Lower lobe of right lung (tissue), 2 donors: Measurements from ENCODE around the gene CIAO2B. TPM values are rescaled to one million over a fixed set of nuclear protein-coding genes. Genes with fewer than 3 reads are reported as not detected.
"Not testable (repeated sequence)": the region's sequence is repeated elsewhere in the genome, so short reads cannot be mapped to it uniquely, and the experiment has no call there.

Source experiments
- ATAC-seq, 2 donors: fragments of 200-7000 bp; cut with Tn5 transposase; one replicate each; pipeline ENCODE4 v1.9.1; 2020 to 2022; ENCODE audit warnings: mild to moderate bottlenecking in 2 of 2, moderate library complexity in 2 of 2
- DNase-seq: peaks from one replicate; pipeline ENCODE4 v3.0.0-alpha.2; 2020
- H3K27ac ChIP-seq: fragments of 200-600 bp; one replicate; pipeline ENCODE4 v1.8.0; 2022
- H3K27me3 ChIP-seq: fragments of 200-600 bp; one replicate; pipeline ENCODE4 v1.8.0; 2022; ENCODE audit warnings: low read depth
- H3K36me3 ChIP-seq: fragments of 200-600 bp; one replicate; pipeline ENCODE4 v1.8.0; 2022; ENCODE audit warnings: mild to moderate bottlenecking
- H3K4me1 ChIP-seq: fragments of 200-600 bp; one replicate; pipeline ENCODE4 v1.8.0; 2022
- H3K4me3 ChIP-seq: fragments of 200-600 bp; one replicate; pipeline ENCODE4 v1.8.0; 2022; ENCODE audit warnings: mild to moderate bottlenecking
- H3K9me3 ChIP-seq: fragments of 200-600 bp; one replicate; pipeline ENCODE4 v1.8.0; 2022
- intact Hi-C: fragments of 100-400 bp; cut with DNase I; formaldehyde crosslinking; loops from one replicate; pipeline ENCODE4 v1.11.0; 2022
- total RNA-seq: library from RNA; stranded (reverse); fragmentation: NEBNext Ultra II Directional; extraction: Animal tissue kit (Norgen Biotek cat#: 25700); gene quantifications from one replicate; pipeline ENCODE4 v1.2.1, GENCODE V29; 2021
- TF ChIP-seq, protein P1 (sequence below): fragments of 200-600 bp; IDR thresholded peaks from one replicate; pipeline ENCODE4 v1.8.0; 2022; ENCODE audit warnings: antibody characterized with exemption, mild to moderate bottlenecking
- donor health status: DM: no; HTN: yes; CAD: no; lungs with severe emphysema.

CIAO2B gene
- total RNA-seq, 1 donor from 2014 or later: 76.8 TPM

DNA sequence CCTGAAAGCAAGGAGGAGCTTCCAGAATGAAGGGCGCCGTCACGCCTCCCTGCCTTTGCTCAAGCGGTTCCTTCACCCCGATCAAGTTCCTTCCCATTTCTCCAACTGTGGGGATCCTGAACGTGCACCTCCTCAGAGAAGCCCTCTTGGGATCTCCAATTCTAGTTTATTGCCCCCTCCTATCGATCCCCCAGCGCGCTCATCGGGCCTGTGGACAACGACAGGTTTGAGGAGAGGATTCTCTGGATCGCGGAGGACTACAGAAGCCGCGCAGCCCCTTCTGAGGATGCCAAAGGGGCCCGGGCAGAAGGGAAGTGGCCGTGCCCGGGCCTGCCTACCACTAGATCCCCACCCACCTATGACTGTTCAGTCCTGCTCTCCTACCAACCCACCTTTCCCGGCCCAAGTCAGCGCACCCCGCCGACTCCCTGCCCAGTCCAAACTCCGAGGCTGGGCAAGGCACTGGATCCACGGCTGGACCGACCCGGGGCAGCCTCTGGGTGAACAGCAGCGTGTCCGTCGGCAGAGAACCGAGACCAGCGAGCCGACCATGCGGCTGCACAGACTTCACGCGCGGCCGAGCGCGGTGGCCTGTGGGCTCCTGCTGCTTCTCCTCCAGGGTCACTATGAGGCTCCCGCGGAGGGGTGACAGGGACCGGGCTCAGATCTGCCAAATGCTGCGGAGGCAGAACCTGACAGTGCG, 14.1 kb upstream of the CIAO2B start:
- Histone ChIP-seq H3K27ac (no peak overlapping the region), H3K9me3 (no peaks in the 10 kb centered on the region), H3K4me1 (peaks cover 12% of the 10 kb centered on the region), H3K27me3 (peaks cover 18% of the 10 kb centered on the region), H3K36me3 (peaks cover 12% of the 10 kb centered on the region), H3K4me3 (peak overlapping the region; percentile 59)
- intact Hi-C loops: no loop called here
- peak; percentile 40 to 50 for ATAC-seq
- no peak for DNase-seq
- TF ChIP-seq, protein P1, sequence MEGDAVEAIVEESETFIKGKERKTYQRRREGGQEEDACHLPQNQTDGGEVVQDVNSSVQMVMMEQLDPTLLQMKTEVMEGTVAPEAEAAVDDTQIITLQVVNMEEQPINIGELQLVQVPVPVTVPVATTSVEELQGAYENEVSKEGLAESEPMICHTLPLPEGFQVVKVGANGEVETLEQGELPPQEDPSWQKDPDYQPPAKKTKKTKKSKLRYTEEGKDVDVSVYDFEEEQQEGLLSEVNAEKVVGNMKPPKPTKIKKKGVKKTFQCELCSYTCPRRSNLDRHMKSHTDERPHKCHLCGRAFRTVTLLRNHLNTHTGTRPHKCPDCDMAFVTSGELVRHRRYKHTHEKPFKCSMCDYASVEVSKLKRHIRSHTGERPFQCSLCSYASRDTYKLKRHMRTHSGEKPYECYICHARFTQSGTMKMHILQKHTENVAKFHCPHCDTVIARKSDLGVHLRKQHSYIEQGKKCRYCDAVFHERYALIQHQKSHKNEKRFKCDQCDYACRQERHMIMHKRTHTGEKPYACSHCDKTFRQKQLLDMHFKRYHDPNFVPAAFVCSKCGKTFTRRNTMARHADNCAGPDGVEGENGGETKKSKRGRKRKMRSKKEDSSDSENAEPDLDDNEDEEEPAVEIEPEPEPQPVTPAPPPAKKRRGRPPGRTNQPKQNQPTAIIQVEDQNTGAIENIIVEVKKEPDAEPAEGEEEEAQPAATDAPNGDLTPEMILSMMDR: no peak

DNA sequence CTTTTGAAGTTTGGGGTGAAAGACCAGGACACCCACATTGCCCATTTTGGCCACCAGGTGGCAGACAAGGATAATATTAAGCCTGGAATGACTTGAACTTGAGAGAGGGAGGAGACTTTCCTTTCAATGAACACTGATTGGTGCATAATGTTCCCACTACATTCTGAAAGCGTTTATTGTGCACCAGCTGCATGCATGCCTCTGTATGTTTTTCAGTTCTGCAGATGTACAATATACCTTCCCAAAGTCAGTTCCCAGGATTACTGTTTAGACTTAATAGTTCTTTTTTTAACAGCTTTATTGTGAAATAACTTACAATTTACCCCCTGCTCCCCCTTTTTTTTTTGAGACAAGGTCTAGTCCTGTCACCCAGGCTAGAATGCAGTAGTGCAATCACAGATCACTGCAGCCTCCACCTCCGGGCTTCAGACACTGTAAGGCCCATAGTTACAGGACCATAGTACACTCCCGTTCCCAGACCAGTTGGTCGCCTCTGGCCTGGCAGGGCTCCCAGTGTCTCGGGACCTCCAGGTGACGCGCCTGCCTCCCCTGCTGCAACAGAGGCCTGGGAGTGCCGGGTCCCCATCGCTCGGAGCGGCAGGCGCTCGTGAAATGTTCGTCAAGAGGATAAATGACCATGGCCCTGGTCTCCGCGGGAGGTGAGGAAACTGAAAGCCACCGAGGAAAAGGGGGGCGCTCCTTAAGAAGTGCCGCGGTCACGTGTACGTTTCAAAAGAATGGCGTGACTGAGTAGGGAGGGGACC, 13.3 kb upstream of the CIAO2B start:
- Histone ChIP-seq H3K27me3 (peaks cover 18% of the 10 kb centered on the region), H3K4me1 (peaks cover 12% of the 10 kb centered on the region), H3K4me3 (peak overlapping the region; percentile 59), H3K36me3 (peaks cover 20% of the 10 kb centered on the region), H3K27ac (no peak overlapping the region), H3K9me3 (no peaks in the 10 kb centered on the region)
- TF ChIP-seq, protein P1: peak; percentile 94
- ATAC-seq (peak; percentile 87 to 91), DNase-seq (peak; percentile 81)
- intact Hi-C loops: no loop called here

DNA sequence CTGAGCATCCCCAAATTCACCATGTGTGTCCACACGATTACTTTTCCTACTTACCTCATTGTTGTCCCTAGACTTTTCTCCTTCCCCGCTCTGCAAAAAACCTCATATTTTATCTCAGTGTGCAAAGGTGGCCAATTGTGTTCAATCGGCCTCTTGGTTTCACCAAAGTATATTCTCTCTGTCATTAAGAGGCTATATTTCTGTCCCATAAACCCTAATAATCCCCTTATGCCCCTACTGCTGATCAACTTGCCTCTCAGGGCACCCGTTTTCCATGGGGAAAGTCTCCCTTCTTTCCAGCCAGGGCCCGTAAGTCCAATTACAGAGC, 12.7 kb upstream of the CIAO2B start:
- no peak overlapping the region for H3K4me3 ChIP-seq
- ATAC-seq (no peak), DNase-seq (no peak)
- peaks cover 18% of the 10 kb centered on the region for H3K27me3 ChIP-seq
- no peak overlapping the region for H3K27ac ChIP-seq
- peaks cover 12% of the 10 kb centered on the region for H3K4me1 ChIP-seq
- H3K36me3 ChIP-seq: peaks cover 26% of the 10 kb centered on the region
- H3K9me3 ChIP-seq: no peaks in the 10 kb centered on the region
- intact Hi-C loops: no loop called here
- TF ChIP-seq, protein P1: no peak

DNA sequence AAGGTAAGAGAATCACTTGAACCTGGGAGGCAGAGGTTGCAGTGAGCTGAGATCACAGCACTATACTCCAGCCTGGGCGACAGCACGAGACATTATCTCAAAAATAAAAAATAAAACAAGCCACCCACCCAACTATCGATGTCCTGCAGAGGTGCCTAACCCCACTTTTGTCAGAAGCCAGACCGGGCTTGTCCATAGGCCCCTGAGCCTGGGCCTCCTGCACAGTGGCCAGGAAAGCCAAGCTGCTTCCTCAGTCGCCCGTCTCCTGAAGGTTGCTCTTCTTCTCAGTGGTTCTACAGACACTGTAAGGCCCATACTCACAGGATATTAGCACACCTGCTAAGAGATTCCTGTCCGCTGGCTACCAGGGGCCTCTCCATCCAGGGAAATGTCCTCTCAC, 12.3 kb upstream of the CIAO2B start:
- intact Hi-C loops: no loop called here
- Histone ChIP-seq H3K4me1 (peaks cover 12% of the 10 kb centered on the region), H3K27ac (no peak overlapping the region), H3K36me3 (peaks cover 30% of the 10 kb centered on the region), H3K27me3 (peaks cover 18% of the 10 kb centered on the region), H3K4me3 (no peak overlapping the region), H3K9me3 (no peaks in the 10 kb centered on the region)
- no peak for ATAC-seq
- TF ChIP-seq, protein P1: no peak
- no peak for DNase-seq

DNA sequence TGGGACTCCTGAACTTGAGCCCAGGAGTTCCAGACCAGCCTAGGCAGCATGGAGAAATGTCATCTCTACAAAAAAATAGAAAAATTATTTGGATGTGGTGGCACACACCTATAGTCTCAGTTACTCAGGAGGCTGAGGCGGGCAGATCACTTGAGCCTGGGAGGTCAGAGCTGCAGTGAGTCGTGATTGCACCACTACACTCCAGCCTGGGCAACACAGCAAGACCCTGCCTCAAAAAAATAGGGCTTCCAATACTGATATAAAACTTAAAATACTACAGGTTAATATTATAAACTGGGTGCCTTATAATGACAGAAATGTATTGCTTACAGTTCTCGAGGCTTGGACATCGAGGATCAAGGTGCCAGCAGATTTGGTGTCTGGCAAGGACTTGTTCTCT, 11.7 kb upstream of the CIAO2B start:
- no peak overlapping the region for H3K27ac ChIP-seq
- peaks cover 36% of the 10 kb centered on the region for H3K36me3 ChIP-seq
- TF ChIP-seq, protein P1: no peak
- no peaks in the 10 kb centered on the region for H3K9me3 ChIP-seq
- H3K27me3 ChIP-seq: peaks cover 15% of the 10 kb centered on the region
- H3K4me1 ChIP-seq: peaks cover 12% of the 10 kb centered on the region
- no peak for DNase-seq
- intact Hi-C loops: no loop called here
- no peak for ATAC-seq
- no peak overlapping the region for H3K4me3 ChIP-seq

DNA sequence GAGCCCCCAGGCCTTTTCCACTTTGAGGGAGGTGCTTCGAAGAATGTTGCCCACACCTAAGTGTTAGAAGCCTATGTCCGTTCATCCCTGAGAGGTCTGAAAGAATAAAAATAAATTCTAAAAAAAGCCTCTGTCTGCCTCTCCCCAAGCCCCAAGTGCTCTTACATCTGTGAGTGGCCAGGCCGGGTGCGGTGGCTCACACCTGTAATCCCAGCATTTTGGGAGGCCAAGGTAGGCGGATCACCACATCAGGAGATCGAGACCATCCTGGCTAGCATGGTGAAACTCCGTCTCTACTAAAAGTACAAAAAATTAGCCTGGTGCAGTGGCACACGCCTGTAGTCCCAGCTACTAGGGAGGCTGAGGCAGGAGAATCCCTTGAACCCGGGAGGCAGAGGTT, 10.8 kb upstream of the CIAO2B start:
- peaks cover 13% of the 10 kb centered on the region for H3K27me3 ChIP-seq
- H3K9me3 ChIP-seq, H3K4me3 ChIP-seq, ATAC-seq, intact Hi-C loops, H3K27ac ChIP-seq, DNase-seq: not testable (repeated sequence)
- peaks cover 12% of the 10 kb centered on the region for H3K4me1 ChIP-seq
- peaks cover 45% of the 10 kb centered on the region for H3K36me3 ChIP-seq
